Ectodermal cell (in vitro differentiated cells): ENCODE data around the gene CNGA4.
A peak's percentile ranks its signal among the peaks of the same experiment; 100 is the strongest.
"Not testable (repeated sequence)": the region's sequence is repeated elsewhere in the genome, so short reads cannot be mapped to it uniquely, and the experiment has no call there.

Experiments used
- H3K27ac ChIP-seq: 2 replicates; pipeline ENCODE4 v1.7.0; 2013; ENCODE audit warnings: mild to moderate bottlenecking, low read depth, low read length; ENCODE audit not compliant: insufficient read depth, poor library complexity, severe bottlenecking
- H3K27me3 ChIP-seq: 2 replicates; pipeline ENCODE4 v1.7.0; 2013; ENCODE audit warnings: mild to moderate bottlenecking, low read length; ENCODE audit not compliant: insufficient read depth, control insufficient read depth, poor library complexity, severe bottlenecking
- H3K36me3 ChIP-seq: one replicate; pipeline ENCODE4 v1.7.0; 2013; ENCODE audit warnings: low read length; ENCODE audit not compliant: control insufficient read depth, insufficient read depth
- H3K4me1 ChIP-seq: one replicate; pipeline ENCODE4 v1.7.0; 2013; ENCODE audit warnings: low read length; ENCODE audit not compliant: control insufficient read depth, insufficient read depth
- H3K4me3 ChIP-seq: 2 replicates; pipeline ENCODE4 v1.7.0; 2013; ENCODE audit warnings: low read depth, low read length, control low read depth; ENCODE audit not compliant: insufficient read depth
- H3K9me3 ChIP-seq: 2 replicates; pipeline ENCODE4 v1.7.0; 2013; ENCODE audit warnings: mild to moderate bottlenecking, low read length, moderate library complexity; ENCODE audit not compliant: control insufficient read depth
- WGBS, 2 experiments: methylation state at CpG; one replicate each; pipeline ENCODE4 v1.1.7; 2013; ENCODE audit warnings: missing lambda C conversion rate in 2 of 2; 5-methylcytosine and 5-hydroxymethylcytosine counted together

Gene CNGA4

DNA sequence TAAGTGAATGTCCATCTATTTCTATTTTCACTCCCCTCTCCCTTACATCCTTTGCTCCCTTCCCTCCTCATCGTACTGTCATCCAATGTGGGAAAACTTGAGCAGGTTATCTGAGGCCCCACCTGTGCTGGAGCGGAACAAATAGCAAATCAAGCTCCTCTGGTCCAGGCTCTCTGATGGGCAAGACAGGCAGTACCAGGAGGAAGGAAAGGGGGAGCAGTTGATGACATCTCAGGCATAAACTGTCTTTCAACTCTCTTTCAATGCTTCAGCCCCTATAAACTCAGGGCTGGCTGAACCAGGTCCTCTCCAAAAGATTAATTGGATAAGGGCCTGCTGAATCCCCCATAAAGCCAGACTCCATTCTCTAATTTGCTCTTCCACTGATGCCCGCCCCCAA lies 19.3 kb downstream of the CNGA4 start:
- H3K4me1 ChIP-seq: peaks cover 14% of the 10 kb centered on the region
- H3K9me3 ChIP-seq: no peaks in the 10 kb centered on the region
- peaks cover 61% of the 10 kb centered on the region for H3K27me3 ChIP-seq
- no peak overlapping the region for H3K4me3 ChIP-seq
- no peak overlapping the region for H3K27ac ChIP-seq
- WGBS, 2 experiments: 64 to 76% methylated on average over 3 of the region's 3 CpGs
- no peaks in the 10 kb centered on the region for H3K36me3 ChIP-seq

DNA sequence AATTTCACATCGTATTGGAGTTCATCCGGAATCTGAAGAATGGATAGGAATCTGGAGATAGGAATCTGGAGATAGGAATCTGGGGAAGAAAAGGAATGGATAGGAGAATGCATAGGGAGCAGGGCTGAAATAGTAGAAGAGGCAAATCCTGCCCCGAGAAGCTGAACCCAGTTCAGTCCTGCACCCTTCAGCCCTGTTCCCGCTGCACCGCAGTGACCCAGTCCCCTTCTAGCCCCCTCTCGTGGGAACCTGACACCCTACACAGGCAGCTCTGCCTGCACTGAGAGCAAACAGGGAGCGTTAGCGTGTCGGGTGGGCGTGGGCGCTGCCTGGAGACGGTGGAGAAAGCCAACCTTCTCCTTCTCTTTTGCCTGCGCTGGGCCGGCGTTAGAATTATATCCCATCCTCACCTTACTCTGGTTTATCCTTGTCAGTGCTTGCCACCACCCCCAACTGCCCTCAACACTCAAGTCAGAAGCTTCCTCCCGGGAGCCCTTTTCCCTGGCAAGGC lies 19.7 kb downstream of the CNGA4 start:
- no peak overlapping the region for H3K27ac ChIP-seq

DNA sequence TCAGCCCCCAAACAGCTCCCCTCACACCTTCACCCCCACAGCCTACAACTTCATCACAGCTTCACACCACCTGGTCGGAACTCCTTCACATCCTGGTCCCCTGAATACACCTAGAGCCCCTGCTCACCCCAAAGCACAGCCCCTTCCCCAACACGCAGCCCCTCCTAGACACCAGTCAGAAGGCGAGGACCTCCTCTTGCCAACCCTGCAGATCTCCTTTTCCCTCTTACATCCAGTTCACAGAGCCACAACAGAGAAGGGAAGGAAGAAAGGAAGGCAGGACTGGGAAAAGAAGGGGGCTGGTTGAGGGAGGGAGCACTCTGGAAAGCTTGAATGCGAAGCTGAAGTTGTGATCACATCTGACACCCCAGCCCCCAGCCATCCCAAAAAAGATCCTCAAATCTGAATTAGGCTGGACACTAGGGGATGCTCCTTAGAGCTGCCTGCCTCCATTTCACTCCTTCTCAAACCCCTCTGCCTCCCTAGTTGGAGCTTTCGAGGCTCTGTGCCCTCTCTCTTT lies 21.4 kb downstream of the CNGA4 start:
- peaks cover 14% of the 10 kb centered on the region for H3K4me1 ChIP-seq
- no peaks in the 10 kb centered on the region for H3K9me3 ChIP-seq
- H3K36me3 ChIP-seq: no peaks in the 10 kb centered on the region
- WGBS, 2 experiments: 53 to 63% methylated on average over 4 to 5 of the region's 5 CpGs
- no peak overlapping the region for H3K27ac ChIP-seq
- peak overlapping the region; percentile 32 for H3K4me3 ChIP-seq
- H3K27me3 ChIP-seq: peaks cover 61% of the 10 kb centered on the region

More for the DNA sequence above, 19.7 kb downstream of the CNGA4 start:
- WGBS, 2 experiments: 10 to 11% methylated on average over 16 of the region's 16 CpGs
- Histone ChIP-seq H3K27me3 (peaks cover 61% of the 10 kb centered on the region), H3K36me3 (no peaks in the 10 kb centered on the region), H3K9me3 (no peaks in the 10 kb centered on the region), H3K4me1 (peaks cover 14% of the 10 kb centered on the region), H3K4me3 (peak overlapping the region; percentile 32)

DNA sequence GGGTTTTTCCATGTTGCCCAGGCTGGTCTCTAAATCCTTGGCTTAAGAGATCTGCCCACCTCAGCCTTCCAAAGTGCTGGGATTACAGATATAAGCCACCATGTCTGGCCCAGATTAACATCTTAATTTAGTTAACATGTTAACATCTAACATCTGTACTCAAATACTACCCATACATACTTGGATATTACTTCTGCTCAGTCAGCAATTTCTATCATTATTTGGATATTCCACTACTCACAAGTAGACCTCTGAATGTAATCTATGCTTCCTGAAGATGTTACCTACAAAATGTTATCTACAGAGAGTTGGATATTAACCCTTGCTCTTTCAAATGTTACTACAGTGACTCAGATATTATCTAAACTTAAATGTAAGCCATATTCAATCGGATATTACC lies 24.8 kb downstream of the CNGA4 start:
- Histone ChIP-seq H3K4me1 (peaks cover 7% of the 10 kb centered on the region), H3K4me3 (no peak overlapping the region), H3K36me3 (no peaks in the 10 kb centered on the region), H3K27ac (no peak overlapping the region), H3K27me3 (peaks cover 31% of the 10 kb centered on the region), H3K9me3 (no peaks in the 10 kb centered on the region)
- WGBS, 2 experiments: 89 to 95% methylated on average over 1 of the region's 1 CpG

DNA sequence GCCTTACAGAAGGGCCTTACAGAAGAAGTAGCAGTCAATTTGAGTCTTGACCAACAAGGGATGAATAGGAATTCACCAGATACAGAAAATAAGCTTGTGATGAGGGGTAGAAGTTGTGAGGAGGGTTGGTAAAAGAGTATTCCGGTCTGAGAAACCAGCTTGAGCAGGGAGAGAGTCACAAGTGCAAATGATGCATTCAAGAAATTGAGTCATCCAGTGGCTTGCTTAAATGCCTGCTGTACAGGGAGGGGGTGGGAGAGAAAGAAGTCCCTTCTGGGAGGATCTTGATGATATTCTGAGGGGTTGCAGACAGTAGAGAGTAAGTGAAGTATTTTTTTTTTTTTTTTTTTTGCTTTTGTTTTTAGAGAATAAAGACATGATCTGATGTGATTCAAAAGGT lies 29.9 kb downstream of the CNGA4 start:
- Histone ChIP-seq H3K9me3 (no peaks in the 10 kb centered on the region), H3K4me1 (no peaks in the 10 kb centered on the region), H3K36me3 (no peaks in the 10 kb centered on the region), H3K4me3 (no peak overlapping the region), H3K27me3 (no peaks in the 10 kb centered on the region), H3K27ac (no peak overlapping the region)
- 84 to 88% methylated on average over 1 of the region's 1 CpG for WGBS, 2 experiments

DNA sequence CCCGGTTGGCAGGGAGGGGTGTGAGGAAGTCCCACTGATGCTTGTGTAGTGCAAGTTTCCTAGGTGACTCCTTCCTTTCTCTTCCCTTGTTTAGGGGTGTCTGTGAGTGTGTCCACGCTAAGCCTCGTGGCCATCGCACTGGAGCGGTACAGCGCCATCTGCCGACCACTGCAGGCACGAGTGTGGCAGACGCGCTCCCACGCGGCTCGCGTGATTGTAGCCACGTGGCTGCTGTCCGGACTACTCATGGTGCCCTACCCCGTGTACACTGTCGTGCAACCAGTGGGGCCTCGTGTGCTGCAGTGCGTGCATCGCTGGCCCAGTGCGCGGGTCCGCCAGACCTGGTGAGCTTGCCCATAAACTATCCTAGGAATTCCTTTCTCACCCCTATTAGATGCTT lies 31.1 kb downstream of the CNGA4 start:
- H3K4me1 ChIP-seq: no peaks in the 10 kb centered on the region
- WGBS, 2 experiments: 94 to 95% methylated on average over 24 of the region's 24 CpGs
- no peaks in the 10 kb centered on the region for H3K9me3 ChIP-seq
- no peak overlapping the region for H3K4me3 ChIP-seq
- no peaks in the 10 kb centered on the region for H3K36me3 ChIP-seq
- H3K27ac ChIP-seq: no peak overlapping the region
- no peaks in the 10 kb centered on the region for H3K27me3 ChIP-seq

DNA sequence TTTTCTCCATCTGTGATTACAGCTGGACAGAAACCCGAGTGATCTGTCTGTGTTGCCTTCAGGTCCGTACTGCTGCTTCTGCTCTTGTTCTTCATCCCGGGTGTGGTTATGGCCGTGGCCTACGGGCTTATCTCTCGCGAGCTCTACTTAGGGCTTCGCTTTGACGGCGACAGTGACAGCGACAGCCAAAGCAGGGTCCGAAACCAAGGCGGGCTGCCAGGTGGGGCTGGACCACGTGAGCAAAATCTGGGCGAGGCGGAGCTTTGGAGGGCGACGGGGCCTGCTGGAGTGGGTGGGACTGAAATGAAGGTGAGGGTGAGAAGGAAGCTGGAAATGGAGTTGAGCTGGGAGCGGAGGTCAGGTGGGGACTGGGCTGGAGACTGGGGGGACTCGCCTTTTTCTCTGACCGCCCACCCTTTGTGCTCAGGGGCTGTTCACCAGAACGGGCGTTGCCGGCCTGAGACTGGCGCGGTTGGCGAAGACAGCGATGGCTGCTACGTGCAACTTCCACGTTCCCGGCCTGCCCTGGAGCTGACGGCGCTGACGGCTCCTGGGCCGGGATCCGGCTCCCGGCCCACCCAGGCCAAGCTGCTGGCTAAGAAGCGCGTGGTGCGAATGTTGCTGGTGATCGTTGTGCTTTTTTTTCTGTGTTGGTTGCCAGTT lies 31.8 kb downstream of the CNGA4 start:
- 94 to 96% methylated on average over 41 of the region's 41 CpGs for WGBS, 2 experiments
- no peaks in the 10 kb centered on the region for H3K9me3 ChIP-seq
- no peaks in the 10 kb centered on the region for H3K4me1 ChIP-seq
- no peaks in the 10 kb centered on the region for H3K27me3 ChIP-seq
- H3K36me3 ChIP-seq: no peaks in the 10 kb centered on the region
- H3K4me3 ChIP-seq: no peak overlapping the region
- H3K27ac ChIP-seq: no peak overlapping the region

DNA sequence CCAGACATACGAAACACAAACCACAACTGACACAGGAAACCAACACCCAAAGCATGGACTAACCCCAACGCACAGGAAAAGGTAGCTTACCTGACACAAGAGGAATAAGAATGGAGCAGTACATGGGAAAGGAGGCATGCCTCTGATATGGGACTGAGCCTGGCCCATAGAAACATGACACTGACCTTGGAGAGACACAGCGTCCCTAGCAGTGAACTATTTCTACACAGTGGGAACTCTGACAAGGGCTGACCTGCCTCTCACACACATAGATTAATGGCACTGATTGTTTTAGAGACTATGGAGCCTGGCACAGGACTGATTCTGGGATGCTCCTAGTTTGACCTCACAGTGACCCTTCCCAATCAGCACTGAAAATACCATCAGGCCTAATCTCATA lies 32.7 kb downstream of the CNGA4 start:
- Histone ChIP-seq H3K27me3 (no peaks in the 10 kb centered on the region), H3K4me1 (no peaks in the 10 kb centered on the region), H3K27ac (no peak overlapping the region), H3K4me3 (no peak overlapping the region), H3K36me3 (no peaks in the 10 kb centered on the region), H3K9me3 (no peaks in the 10 kb centered on the region)
- 78 to 80% methylated on average over 3 of the region's 3 CpGs for WGBS, 2 experiments

DNA sequence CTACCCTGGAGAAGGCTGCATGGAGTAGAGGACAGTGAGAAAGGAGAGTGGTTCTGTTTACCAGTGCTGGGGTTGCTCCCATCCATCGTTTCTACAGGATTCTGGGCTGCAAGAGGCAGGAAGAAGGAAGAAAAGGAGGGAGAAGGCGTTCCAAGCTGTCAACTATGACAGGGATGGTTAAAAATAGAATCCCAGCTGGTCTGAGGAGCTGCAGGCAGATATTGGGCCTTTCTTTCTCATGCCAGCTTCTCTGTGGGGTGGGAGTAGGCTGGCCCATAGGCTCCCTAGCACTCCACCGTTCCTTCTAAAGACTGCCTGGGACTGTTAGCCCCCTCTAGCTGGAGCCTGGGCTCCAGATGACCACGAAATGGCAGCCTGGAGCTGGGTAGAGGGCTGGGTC lies 34.3 kb downstream of the CNGA4 start:
- H3K4me1 ChIP-seq: no peaks in the 10 kb centered on the region
- no peak overlapping the region for H3K4me3 ChIP-seq
- no peak overlapping the region for H3K27ac ChIP-seq
- WGBS, 2 experiments: 76 to 78% methylated on average over 4 of the region's 4 CpGs
- H3K36me3 ChIP-seq: no peaks in the 10 kb centered on the region
- no peaks in the 10 kb centered on the region for H3K27me3 ChIP-seq
- H3K9me3 ChIP-seq: no peaks in the 10 kb centered on the region

DNA sequence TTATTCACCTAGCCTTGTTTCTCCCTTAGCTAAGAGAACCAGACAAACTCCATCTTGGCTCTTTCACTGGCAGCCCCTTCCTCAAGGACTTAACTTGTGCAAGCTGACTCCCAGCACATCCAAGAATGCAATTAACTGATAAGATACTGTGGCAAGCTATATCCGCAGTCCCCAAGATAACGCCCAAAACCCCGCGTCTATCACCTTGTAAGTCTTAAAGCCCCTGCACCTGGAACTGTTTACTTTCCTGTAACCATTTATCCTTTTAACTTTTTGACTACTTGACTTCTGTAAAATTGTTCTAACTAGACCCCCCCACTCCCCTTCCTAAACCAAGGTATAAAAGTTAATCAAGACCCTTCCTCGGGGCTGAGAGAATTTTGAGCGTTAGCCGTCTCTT lies 41.9 kb downstream of the CNGA4 start:
- WGBS, 2 experiments: 79 to 81% methylated on average over 7 of the region's 7 CpGs
- not testable (repeated sequence) for H3K4me1 ChIP-seq, H3K36me3 ChIP-seq, H3K27me3 ChIP-seq, H3K27ac ChIP-seq, H3K9me3 ChIP-seq, H3K4me3 ChIP-seq
